ENCODE measurements around the gene CEP120.
"Not testable (repeated sequence)": the region's sequence is repeated elsewhere in the genome, so short reads cannot be mapped to it uniquely, and the experiment has no call there.

The CEP120 gene

GRCh38 chr5:123371575-123372179 is 51.5 kb downstream of the CEP120 start:
- peak; percentile 0 to 13 for DNase-seq

DNA sequence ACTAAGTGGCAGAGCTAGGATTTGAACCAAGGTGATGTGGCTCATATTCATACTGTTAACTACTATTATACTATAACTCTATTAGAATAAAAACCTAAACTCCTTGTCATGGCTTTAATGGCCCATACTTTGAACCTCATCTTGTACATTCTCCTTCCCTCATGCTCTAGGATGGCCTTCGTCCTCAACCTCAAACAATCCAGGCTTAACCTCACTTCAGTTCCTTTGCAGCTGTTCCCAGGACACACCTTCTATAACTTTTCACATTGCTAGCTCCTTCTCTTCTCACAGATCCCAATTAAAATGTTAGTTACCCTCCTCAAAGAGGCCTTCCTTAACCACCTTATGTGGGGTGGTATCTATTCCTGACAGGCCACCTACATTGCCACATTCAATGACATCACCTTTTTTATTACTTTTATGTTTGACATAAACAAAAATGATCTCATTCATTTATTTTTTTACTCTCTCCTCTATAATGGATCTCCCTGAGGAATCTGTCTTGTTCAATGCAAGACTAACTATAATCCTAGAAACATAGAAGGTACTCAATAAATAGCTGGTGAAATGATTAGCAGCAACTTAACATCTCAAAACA is 53.7 kb downstream of the CEP120 start:
- DNase-seq = no peak

- DNase-seq = peak; percentile 41 to 51
Observed at GRCh38 chr5:123367739-123368138, 55.5 kb downstream of the CEP120 start.

GRCh38 chr5:123365156-123365555 is 58.0 kb downstream of the CEP120 start:
- DNase-seq = no peak

- DNase-seq = no peak
Observed at GRCh38 chr5:123364441-123365155, 58.6 kb downstream of the CEP120 start.

GRCh38 chr5:123360910-123361309 is 62.3 kb downstream of the CEP120 start:
- DNase-seq = no peak

- no peak for DNase-seq
Observed at GRCh38 chr5:123360201-123360571, 63.0 kb downstream of the CEP120 start.

GRCh38 chr5:123359454-123360200 is 63.6 kb downstream of the CEP120 start:
- no peak for DNase-seq

DNA sequence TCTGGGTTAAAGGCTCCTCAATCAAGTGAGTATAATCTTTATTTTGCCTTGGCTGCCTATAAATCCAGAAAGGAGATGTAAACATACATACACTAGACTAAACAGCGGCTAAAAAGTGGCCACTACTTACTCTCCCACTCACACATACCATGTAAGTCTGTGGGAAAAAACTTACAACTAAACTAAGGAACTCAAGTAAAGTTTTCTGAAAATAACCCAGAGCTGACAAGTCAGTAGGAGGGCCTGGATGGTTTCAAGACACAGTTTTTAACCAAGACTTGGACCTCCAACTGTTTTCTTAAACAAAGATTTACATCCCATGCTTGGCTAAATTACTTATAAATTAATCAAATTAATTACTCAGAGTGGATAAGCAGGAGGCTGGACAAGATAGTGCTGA is 64.5 kb downstream of the CEP120 start:
- DNase-seq = no peak

DNA sequence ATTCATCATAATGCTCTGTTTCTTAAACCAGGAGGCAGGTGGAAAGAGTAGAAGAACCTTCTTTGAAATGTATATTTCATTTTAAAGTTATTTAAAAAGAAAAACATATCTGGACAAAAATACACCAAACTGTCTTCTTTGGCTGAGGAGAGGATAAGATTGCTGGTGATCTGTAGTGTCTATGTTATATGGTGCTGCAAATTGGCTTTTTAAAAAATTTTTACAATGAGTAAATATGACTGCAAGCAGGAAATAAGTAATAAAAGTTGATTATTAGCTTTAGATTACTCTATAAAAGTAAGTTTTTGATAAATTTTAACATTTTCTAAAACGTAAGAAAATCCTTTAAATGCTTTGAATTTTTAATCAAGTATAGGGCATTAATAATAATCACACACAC is 64.9 kb downstream of the CEP120 start:
- DNase-seq = no peak

DNA sequence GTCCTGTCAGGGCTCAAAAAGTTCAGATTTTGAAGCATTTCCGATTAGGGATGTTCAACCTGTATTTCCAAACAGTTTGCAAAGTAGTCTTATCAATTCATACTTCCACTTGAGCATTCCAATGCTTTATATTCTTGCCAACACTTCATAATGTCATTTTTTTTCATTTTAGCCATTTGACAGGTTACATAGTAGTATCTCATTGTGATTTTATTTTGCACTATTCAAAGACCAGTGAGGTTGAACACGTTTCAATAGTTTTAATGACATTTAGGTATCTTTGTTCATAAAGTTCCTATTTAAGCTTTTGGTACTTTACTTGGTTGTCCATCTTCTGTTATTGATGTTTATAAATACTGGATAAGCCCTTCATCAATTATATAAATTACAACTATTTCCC is 71.4 kb downstream of the CEP120 start:
- no peak for DNase-seq

- DNase-seq = no peak
Observed at GRCh38 chr5:123351240-123351639, 72.0 kb downstream of the CEP120 start.

DNA sequence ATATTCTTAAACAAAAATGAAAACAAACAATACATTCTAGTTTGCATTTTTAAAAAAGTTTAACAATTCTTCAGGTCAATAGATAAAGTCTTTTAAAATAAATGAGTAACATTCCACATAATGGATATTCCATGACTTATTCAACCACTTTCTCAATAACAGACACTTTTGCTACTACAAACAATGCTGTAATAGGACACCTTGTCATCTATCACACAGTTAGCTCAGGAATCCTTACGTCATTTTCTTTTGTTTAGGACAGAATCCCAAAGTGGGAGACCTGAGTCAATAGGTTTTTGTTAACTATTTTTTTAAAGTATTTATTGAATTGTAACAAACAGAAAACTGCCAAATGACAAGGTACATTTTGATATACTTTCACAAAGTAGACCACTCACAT is 72.5 kb downstream of the CEP120 start:
- no peak for DNase-seq

DNA sequence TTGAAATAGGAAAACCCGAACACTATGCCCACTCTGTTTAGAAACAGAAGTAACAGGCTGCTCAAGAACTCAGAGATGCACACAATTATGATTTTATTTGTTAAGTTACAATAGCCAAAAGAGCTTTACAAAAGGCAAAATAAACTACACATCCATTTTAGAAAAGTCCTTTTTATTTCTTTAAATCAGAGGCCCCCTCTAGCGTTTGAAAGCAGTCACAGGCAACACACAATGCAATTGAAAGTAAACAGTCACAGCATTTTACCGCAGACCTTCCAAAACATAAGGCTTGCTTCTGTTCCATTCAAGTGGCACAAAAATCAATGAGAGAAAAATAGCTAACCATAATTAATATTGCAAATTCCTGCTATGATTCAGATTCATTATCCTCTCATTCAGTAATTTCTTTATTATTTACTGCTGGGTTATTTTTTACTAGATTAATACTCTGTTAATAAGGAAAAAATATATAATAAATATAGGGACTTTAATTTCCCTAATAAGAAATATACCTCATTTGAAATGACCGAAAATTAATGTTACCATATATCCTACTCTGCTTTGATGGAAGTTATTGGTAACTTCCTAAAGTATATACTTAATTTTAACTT is 78.3 kb downstream of the CEP120 start:
- DNase-seq = peak; percentile 67 to 74

DNA sequence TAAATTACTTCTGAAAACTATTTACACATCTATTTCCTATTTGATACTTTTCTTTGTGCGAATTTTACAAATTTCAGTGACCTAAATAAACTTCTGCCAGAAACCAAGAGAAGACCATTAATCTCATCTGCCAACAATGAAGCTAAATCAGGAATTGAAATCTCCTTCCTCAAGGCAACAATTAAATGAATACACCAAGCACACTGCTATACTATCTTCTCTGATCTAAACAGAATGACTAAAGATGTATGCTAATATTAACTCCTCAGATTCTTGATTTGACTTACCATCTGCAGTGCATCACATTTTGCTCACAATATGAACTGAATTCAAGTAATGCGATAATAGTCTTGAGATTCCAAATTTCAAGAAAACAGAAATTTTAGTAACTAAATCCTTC is 82.3 kb downstream of the CEP120 start:
- no peak for DNase-seq

DNA sequence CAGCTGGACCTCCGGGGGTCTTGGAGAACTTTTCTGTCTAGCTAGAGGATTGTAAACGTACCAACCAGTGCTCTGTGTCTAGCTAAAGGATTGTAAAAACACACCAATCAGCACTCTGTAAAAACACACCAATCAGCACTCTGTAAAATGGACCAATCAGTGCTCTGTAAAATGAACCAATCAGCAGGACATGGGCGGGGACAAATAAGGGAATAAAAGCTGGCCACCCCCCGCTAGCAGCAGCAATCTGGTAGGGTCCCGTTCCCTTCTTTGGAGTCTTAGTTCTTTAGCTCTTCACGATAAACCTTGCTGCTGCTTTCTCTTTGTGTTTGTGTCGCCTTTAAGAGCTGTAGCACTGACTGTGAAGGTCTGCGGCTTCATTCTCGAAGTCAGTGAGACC is 114.8 kb downstream of the CEP120 start:
- not testable (repeated sequence) for DNase-seq

- no peak for DNase-seq
Observed at GRCh38 chr5:123305751-123306150, 117.5 kb downstream of the CEP120 start.

GRCh38 chr5:123304777-123305316 is 118.4 kb downstream of the CEP120 start:
- DNase-seq = no peak

DNA sequence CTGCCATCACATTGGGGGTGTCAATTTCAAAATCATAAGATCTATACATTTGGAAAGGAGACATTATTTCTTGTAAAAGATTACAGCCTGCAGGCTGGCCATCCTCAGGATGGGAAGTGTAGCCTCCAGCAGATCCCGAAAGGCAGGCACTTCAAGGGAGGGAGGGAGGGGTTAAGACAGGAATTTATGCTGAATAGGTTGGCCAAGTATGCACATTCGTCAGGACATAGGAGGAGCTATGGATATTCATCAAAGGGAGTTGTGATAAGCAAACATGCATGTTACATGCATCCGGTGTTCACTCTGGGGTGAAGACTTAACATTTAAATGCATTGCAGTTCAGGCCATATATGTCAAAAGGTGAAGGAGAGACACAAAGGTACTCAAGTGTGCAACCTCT is 119.4 kb downstream of the CEP120 start:
- no peak for DNase-seq

GRCh38 chr5:123300266-123300665 is 122.9 kb downstream of the CEP120 start:
- no peak for DNase-seq

DNA sequence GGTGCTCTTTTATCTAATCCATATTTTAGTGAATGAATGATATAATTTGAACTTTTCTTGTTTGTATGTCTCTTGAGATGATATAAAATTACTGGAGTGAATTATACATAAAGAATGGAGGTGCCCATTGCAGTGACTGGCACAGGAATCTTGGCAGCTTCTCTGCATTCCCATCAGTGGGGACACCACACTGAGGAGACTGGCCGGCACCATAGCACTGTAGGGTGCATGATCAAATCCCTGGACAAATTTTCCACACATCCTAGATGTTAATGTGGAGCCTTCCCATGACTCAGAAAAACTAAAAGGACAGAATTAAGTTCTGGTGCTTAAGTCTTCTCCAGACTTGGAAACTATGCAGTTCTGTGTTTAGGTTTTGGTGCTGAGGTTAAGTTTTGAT is 124.1 kb downstream of the CEP120 start:
- no peak for DNase-seq

- no peak for DNase-seq
Observed at GRCh38 chr5:123298335-123299030, 124.7 kb downstream of the CEP120 start.
